Measurements from ENCODE around the gene IQSEC2.

Gene IQSEC2

DNA sequence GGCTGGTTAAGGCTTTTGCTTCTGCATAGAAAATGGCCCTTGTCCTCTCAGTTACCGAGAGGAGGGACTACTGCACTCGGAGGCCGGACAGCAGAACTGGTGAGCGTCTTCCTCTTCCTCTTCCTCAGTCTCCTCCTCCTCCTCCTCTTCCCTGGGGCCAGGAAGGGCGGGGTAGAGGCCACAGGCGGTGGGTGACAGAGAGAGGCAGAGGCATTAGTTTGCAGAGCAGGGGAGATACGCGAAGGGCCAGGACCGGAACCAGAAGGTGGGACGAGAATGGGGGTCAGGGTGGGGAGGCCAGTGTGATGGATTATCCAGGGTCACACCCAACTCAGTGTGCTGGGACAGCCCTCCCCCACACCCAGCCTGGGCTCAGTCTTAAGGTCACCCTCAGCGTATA is 14.5 kb downstream of the IQSEC2 start:
- no peak for DNase-seq

DNA sequence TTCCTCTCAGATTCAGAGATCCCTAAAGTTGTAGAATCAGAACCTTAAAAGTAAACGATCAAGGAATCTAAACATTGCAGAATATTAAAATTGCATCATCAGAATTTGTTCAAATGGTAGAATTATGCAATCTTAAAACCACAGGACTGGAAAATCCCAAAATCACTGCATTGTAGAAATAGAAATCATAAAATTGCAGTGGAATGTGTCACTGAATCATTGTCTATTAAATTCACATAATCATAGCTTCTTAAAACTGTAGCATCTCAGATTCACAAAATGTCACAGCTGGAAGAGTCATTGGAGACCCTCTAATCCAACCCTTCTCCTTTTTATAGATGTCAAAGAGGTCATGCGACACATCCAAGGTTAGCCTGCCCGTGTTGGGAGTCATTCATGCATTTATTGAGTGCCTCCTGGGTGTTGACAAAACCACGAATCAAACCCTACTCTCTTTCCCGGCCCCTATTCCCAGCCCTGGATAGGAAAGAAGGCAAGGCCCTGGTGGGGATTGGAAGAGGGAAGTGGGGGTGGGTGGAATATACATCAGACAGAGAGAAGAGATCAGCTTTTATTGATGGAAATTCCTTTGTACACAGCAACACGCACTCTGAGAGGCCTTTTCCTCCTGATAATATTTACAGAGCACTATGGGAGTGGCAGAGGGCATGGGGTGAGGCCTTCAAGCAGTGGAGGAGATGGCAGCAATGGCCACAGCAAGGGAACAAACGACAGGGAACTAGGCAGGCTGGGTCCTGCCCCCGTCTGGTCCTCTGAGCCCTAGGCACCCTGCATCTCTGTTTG is 15.4 kb downstream of the IQSEC2 start:
- no peak for DNase-seq

DNA sequence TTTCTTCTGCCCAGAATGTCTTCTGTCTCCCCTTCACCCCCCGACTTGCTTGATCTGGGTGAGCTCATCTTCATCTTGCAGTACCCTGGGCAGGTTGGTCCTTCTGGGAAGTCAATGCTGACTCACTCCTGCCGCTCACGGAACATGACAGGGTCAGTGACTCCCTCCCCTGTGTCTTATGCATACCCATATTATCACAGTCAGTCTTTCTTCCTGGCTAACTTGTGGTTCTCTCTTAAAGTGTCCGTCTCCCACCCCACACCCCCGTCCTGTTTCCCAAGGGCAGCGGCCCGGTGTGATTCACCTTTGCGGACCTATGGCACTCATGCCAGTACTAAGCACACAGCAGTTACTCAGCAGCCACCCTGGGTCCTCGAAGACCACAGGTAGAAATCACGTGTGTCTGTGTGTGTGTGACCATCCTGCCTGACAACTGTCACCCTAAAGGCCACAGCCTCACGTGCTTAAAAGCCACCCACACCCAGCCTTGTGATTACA is 17.7 kb downstream of the IQSEC2 start:
- peak in 1 of 2 experiments; percentile 7 for DNase-seq

DNA sequence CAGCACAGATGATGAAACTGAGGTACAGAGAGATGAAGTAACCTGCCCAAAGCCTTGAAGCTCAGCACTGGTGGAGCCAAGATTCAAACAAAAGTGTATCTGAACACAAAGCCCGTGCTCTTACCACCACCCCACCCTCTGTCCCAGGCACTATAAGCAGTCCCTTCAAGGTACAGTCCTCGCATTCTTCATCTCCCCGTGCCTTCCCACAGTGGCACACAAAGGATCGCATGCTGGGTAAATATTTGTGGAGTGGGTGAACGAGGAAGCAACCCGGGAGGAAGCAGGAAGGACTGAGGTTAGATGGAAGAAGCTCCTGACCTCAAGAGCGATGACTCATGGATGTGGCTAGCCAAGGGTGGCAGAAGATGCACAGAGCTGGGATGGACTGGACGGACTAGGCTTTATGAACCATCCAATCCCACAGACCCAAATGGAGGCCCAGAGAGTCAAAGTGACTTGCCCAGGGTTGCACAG is 18.4 kb downstream of the IQSEC2 start:
- peak; percentile 10 to 27 for DNase-seq

DNA sequence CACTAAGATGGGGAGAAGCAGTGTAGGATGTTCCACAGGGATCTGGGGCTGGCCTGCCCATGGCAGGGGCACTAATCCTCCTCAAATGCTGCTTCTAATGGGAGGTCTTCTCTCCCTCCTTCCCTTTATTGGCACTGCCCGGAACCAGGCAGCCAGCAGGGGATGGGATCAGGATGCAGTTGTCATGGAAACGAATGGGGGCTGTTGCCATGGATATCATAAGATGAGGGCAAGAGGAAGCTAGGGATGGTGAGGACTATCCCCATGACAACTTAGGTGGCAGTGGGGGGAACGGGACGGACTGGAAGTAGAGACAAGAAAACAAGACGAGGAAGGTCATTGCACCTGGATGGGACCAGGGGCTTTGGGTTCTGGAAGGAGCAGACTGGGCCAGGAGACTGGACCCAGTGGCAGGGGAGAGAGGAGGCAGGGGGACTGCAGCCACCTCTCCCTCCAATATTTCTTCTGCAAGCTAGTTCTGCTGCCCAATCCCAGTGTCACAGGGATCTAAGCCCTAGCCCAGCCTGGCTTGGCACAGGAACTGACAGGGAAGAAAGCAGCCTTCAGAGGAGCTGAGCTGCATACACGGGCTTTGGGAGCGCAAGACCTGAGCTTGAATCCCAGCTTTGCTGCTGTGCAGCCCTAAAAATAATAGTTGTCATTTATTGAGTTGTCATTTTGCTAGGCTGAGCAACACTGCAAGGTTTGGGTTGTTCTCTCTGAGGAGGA is 19.0 kb downstream of the IQSEC2 start:
- DNase-seq, result no peak

DNA sequence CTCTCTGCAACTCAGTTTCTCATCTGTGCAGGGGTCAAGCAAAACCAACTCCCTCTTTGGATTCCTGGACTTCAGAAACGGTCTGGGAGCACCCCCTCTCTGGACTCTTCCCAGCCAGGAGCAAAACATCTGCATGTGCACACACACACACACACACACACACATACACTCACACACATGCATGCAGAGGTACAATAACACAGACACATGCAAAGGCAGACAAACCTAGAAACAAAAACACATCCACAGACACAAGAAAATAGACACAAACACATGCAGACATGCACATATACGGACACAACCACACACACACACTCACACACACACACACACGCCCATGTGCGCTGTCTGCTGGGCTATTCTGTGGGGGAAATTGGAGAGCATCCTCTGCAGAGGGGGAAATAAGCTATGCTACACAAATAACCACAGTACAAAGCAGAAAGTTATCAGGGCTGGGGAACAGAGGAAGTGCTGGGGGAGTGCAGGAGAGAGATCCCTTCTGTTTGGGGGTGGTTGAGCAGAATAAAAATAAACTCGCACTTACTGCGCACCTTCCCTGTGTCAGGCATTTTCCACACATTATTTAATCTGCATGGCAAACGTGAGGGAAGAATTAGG is 19.9 kb downstream of the IQSEC2 start:
- no peak for DNase-seq

DNA sequence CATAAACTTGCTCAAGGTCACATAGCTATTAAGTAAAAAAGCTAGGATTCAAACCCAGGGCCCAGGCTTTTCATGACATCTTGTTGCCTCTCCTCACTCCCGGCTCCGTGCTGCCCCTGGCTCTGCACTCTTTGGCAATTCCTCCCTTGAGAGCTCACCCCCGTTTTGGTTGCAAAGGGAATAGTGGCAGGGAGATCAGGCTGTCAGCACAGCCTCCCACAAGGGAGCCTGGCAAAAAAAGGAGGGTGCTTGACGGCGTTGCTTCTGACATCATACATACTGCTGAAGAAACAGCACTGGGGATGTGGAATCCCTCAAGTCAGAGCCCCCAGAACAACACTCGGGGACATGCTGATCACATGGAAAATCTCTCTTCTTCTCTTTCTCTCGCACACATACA is 20.5 kb downstream of the IQSEC2 start:
- DNase-seq, result no peak

DNA sequence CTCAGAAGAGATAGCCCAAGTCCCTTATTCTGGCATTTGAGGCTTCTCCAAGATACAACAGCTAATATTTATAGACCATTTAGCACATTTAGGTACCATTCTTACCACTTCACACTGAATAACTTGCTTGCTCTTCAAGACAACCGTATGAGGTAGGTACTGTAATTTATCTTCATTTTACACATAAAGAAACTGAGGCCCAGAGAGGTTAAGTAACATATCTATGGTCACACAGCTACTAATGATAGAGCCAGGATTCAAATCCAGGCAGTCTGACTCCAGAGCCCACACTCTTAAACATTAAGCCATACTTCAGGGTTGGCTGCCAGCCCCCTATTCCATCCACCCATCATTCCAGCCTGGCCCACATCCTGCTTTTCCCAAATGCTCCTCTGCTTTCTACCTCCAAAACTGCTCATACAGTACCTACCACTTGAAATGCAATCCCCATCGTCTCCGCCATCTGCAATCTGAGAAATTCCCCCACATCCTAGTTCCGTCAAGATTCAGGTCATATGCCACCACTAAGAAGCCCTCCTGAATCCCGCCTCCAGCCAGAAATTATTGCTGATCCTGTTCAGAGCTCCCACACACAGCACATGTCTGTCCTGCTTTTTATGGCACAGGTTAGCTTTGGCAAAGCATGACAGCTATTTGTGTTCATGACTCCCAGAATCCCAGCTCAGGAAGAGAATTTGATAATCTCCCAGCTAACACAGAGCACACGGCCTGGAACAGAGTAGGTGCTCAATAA is 23.5 kb downstream of the IQSEC2 start:
- DNase-seq, result no peak

DNA sequence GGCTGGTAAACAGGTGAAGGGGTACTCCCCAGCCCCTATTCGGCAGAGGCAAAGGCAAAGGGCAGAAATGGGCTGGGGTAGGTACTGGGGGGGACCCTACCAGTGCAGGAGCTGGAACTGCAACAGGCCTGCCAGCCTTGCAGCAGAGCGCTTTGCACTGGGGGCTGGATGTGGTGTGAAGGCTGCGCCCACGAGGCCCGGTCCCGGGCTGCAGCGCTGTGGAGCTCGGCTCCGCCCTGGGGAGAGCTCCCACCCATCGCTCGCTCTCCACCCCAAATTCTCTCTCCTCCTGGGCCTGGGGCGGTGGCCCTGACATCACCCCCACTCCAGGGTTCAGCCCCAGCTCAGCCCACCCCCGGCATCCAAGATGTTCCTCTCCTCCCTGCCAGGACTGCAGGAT is 24.2 kb downstream of the IQSEC2 start:
- DNase-seq, result no peak

DNA sequence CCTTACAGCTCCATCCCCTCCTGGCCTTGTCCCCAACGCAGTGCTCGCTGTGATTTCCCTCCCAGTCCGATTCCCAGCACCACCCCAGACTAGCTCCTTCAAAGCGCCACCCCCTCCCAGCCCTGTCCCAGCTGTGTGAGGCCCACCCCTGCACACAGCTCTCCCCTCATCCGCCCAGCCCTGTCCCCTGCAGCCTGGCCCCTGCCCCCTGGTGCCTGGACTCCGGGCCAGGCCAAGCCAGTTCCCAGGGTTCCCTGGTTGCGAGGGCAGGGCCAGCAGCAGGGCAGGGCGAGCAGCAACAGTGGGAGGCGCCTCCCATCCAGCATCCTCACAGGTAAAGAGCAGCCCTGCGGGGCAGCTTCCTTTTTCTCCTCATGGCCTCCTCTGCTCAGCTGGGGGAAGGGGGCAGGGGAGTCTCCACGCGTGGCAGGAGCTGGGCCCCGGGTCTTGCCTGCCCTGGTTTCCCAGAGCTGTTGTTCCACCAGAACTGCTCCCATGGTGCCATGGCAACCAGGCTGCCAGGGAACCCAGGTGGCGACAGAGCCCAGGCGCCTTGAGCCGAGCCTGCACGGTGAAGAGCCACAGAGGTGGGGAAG is 24.8 kb downstream of the IQSEC2 start:
- DNase-seq, result no peak

DNA sequence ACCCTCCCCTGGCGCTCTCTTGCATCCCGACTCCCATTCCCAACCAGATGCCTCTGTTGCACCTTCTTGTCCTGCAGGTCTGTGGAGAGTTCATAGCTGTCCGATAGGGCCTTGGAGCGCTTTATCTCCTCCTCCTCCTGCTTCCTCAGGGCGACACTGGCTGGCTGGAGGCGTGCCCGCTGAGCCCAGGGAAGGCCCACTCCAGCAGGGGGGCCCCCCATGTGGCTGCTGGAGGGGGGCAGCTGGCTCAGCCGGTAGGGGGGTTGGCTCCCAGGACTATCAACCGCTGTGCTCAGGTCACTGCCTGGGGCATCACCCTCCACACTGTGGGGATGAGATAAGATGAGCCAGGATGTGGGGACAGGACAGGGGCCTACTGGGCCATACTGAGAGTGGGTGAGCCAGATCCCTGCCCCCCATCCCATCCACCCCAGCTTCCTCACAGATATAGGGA is 25.6 kb downstream of the IQSEC2 start:
- DNase-seq, result no peak

DNA sequence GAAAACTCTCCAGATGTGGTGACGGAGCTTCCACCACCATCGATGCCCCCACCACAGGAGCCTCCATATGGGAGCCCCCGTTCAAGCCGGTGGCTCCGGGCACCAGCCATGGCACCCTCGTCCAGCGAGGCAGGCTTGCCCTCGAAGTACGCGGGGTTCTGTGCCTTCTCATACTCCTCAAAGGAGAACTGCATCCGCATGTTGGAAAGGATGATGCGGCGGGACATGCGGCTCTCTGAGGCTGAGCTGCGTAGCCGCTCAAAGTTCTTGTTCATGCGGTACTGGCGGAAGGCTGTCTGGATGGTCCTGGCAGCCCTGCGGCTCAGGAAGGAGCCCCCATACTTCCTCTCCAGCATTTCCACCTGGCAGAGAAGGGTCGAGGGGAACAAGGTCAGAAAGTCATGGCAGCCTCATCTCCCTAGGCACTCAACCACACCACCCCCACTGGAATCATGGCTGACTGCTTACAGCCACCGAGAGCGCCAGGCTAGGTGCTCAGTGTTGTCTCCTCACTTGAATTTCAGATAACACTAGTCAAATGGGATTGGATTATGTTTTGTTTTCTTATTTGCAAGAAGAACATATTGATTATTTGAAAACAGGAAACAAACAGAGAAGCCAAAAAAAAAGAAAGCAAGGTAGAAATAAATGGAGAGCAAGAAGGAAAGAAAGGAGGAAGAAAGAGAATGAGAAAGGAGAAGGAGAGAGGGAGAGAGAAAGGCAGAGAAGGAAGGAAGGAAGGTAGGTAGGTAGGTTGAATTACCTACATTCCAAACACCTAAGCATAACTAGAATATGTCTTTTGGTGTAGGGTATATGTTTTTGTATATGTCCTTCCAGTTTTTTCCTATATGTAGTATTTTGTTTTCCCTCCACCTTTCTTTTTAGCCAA is 26.6 kb downstream of the IQSEC2 start:
- DNase-seq, result no peak

DNA sequence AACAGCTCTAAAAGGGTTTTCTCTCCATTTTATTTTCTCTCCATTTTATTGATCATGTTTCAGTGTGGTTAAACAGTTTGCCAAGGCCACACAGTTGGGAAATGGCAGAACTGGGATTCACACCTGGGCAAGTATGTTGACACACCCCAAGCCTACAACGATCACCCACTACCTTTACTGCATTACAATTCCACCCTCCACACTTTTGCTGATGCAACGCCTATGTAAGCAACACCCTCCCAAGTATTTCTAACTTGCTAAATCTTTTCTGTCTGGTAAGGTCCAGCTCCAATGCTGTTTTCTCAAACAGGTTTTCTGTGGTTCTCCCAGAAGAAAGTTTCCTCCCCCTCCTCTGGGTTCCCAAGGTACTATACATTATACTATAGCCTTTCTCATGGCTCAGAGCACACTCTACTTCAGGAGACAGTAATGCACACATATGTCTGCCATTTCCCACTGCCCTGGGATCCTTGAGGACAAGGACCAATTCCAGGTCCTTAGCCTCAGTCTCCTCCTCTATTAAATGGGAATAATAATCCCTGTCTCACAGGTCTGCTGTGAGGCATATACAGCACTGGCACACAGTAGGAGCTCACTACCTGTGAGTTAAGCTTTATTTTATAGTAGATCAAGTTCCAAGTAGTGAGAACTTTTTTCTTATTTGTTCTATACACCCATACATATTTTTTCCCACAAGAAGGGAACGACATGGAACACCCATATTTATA is 27.9 kb downstream of the IQSEC2 start:
- DNase-seq, result no peak

DNA sequence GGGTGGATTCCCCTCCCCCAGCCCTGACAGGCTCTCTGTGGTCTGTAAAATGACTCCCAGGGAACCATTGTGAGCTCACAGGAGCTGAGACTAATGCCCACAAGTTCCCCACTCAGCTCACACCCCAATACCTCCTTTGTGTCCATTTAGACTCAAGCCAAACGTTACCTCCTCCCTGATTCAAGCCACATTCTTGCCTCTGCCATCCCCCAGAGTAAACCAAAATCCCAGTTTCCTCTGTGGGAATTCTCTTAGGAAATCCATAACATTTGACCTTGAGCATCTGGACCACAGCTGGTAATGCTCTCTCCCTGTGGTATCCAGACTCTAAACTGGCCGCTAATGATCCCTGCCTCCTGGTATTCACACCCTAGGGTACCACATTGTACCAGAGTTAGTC is 30.1 kb downstream of the IQSEC2 start:
- DNase-seq, result no peak

DNA sequence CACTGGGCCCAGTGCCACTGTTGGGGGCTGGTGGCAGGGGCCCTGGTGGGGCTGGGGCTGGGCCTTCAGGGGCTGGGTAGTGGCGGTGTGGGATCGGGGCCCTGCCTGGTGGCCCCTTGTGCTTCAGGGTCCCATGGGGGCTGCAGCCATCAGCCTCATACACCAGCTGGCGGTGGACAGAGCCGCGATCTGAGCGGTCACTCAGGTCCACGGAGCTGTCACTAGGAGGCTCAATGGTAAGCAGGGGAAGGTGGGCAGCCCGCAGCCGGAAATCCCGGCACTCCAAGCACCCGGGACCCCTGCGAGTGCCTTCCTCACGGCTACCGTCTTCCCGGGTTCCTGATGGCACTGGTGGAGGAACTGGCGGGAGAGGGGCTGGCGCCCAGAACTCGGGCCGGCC is 30.8 kb downstream of the IQSEC2 start:
- no peak for DNase-seq

DNA sequence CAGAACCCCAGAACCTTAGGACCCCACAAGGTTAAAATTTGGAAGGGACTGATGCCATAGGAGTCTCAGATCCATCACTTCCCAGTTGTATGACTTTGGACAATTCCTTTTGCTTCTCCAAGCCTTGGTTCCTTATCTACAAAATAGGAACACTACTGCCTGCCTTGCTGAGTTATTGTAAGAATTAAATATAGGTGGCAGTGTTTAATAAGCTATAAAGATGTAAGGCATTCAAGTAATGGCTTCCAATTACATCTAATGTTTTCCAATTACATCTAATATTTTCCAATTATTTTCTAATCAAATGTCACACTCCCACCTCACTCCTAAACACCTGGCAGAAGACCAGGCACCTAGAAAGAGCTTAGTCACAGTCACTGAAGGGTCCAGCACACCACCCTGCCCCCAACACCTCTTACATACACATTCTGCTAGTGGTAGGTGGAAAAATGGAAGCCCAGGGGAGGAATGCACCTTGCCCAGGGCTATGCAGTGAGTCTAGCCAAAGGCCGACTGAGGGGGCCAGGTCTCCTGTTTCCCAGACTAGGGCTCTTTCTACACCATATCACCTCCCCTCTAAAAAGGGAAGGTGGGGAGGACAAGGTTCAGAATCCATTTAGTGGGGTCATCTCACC is 31.9 kb downstream of the IQSEC2 start:
- no peak for DNase-seq

DNA sequence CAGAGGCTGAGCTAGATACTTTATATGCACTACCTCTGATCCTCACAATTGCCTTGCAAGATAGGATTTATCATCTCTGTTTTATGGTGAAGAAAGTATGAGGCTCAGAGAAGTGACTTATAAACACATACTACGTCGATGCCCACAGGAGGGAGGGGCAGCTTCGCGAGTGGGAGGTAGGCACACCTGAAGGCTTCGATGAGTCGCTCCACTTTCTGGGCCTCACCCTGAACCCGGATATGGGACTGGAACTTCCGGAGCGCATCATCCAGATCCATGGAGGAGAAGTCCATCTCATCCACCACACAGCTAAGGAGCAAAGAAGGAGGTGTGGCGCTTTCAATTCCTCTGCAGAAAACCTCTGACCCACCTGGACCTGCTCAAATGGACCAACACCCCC is 33.5 kb downstream of the IQSEC2 start:
- DNase-seq, result no peak

DNA sequence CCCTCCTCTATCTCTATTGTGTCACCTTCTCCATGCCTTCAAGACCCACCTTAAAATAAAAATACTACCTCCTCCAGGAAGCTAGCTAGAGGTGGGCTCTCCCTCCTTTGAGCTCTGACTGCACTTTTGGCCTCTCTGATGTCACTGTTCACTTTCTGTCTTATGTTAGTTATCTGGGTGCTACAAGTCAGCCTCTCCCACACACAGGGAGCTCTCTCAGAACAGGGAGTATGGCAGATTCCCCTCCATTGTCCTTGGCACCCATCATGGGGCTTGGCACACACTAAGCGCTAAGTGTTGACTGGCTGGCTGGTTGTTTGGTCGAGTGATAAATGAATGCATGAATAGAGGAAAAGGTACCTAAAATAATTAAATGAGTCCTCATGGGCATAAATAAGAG is 35.2 kb downstream of the IQSEC2 start:
- DNase-seq, result no peak

DNA sequence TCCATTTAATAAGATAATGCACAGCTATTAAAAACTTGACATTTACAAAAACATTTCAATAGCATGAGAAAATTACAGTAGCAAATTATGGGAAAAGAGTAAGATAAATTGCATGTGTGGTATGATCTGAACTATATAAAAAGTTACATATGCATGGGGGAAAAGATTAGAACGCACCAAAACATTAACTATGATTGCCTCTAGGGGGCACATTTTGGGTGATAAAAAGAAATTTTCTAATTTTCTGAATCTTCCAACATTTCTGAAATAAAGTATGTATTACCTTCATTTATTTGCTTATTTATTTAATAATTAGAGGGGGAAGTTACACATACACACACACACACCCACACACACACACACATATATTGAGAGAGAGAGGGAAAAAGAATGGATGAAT is 36.8 kb downstream of the IQSEC2 start:
- no peak for DNase-seq

DNA sequence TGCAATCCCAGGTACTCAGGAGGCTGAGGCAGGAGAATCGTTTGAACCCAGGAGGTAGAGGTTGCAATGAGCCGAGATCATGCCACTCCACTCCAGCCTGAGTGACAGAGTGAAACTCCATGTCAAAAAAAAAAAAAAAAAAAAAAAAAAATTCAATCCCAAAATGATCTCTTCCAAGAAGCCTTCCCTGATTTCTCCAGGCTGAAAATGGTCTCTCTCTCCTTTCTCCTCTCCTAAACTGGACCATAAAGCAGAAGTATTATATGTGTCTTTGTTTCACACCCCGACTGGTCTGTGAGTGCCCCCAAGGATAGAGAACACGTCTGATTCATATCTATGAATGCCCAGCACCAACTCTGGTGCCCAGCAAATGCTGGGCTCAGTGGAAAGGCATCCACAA is 39.1 kb downstream of the IQSEC2 start:
- DNase-seq, result no peak
